Loucy (cell line): Measurements from ENCODE around the gene NHS.

Experiments used
- H2AFZ ChIP-seq: fragments of 200-600 bp; sonication (generic); 2 replicates; pipeline ENCODE4 v1.6.0; 2016; ENCODE audit warnings: antibody characterized with exemption, mild to moderate bottlenecking, low read length, moderate library complexity
- H3F3A ChIP-seq: fragments of 200-600 bp; 2 replicates; pipeline ENCODE4 v1.6.0; 2016; ENCODE audit warnings: antibody characterized with exemption, low read depth, mild to moderate bottlenecking
- H3K27me3 ChIP-seq: fragments of 200-600 bp; sonication (generic); 2 replicates; pipeline ENCODE4 v1.6.1; 2014; ENCODE audit warnings: low read length, mild to moderate bottlenecking; ENCODE audit not compliant: insufficient read depth, poor library complexity, severe bottlenecking
- H3K36me3 ChIP-seq: fragments of 200-600 bp; sonication (generic); 2 replicates; pipeline ENCODE4 v1.6.1; 2016; ENCODE audit warnings: low read length; ENCODE audit not compliant: insufficient read depth
- H3K4me1 ChIP-seq: fragments of 200-600 bp; sonication (generic); 2 replicates; pipeline ENCODE4 v1.5.1; 2014; ENCODE audit warnings: low read length, mild to moderate bottlenecking; ENCODE audit not compliant: insufficient read depth, poor library complexity, severe bottlenecking
- H3K4me2 ChIP-seq: fragments of 200-600 bp; sonication (generic); 2 replicates; pipeline ENCODE4 v1.6.0; 2014; ENCODE audit warnings: antibody characterized with exemption, low read length, low read depth, mild to moderate bottlenecking; ENCODE audit not compliant: poor library complexity, severe bottlenecking
- H3K4me3 ChIP-seq: fragments of 200-600 bp; sonication (generic); 2 replicates; pipeline ENCODE4 v1.5.1; 2014; ENCODE audit warnings: low read length, mild to moderate bottlenecking, mixed read lengths; ENCODE audit not compliant: poor library complexity, severe bottlenecking
- H3K79me2 ChIP-seq: fragments of 200-600 bp; sonication (generic); 2 replicates; pipeline ENCODE4 v1.6.1; 2014; ENCODE audit warnings: low read length; ENCODE audit not compliant: insufficient read depth
- H3K9ac ChIP-seq: fragments of 200-600 bp; sonication (generic); 2 replicates; pipeline ENCODE4 v1.6.0; 2014; ENCODE audit warnings: mild to moderate bottlenecking, low read depth, low read length, moderate library complexity; ENCODE audit not compliant: poor library complexity, severe bottlenecking
- H3K9me2 ChIP-seq: fragments of 200-600 bp; sonication (generic); replicated peaks from 2 replicates; pipeline ENCODE4 v1.6.1; 2016; ENCODE audit warnings: low read depth, low read length, mixed read lengths
- H3K9me3 ChIP-seq: fragments of 200-600 bp; sonication (generic); 2 replicates; pipeline ENCODE4 v1.6.1; 2014; ENCODE audit warnings: mild to moderate bottlenecking, antibody characterized with exemption, low read length, low read depth; ENCODE audit not compliant: insufficient read depth
- H4K20me1 ChIP-seq: fragments of 200-600 bp; sonication (generic); 2 replicates; pipeline ENCODE4 v1.6.0; 2014; ENCODE audit warnings: antibody characterized with exemption, low read length, mild to moderate bottlenecking; ENCODE audit not compliant: insufficient read depth, poor library complexity, severe bottlenecking
- EZH2phosphoT487 ChIP-seq: fragments of 200-600 bp; IDR thresholded peaks from 2 replicates; pipeline ENCODE4 v1.6.1; 2018; ENCODE audit warnings: antibody characterized with exemption, mild to moderate bottlenecking, moderate library complexity, borderline replicate concordance
- TF ChIP-seq, protein P1 (sequence below): fragments of 200-600 bp; sonication (generic); conservative IDR thresholded peaks from 2 replicates; pipeline ENCODE4 v1.5.1; 2014; ENCODE audit warnings: mild to moderate bottlenecking, antibody characterized with exemption, low read length

NHS gene

DNA sequence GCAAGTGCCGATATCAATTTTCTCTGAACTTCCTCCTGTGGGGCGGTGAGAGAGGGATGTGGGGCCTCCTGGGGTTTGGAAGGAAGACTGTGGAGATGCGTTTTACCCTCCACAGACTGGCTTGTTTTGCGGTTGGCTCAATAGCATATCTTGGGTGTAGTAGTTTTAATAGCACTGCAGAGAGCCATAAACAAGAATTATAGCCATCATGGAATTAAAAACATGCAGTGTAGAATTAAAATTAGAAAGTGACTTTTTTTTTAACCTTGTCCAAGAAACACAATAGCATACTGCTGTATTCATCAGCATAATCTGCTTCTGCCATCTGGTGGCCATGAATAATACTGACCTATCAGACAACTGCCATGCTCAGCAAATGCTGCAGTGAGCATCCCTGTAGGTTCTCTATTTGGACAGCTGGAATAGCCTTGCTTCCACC, 315.0 kb downstream of the NHS start:
- no peaks in the 10 kb centered on the region for H3K27me3 ChIP-seq

DNA sequence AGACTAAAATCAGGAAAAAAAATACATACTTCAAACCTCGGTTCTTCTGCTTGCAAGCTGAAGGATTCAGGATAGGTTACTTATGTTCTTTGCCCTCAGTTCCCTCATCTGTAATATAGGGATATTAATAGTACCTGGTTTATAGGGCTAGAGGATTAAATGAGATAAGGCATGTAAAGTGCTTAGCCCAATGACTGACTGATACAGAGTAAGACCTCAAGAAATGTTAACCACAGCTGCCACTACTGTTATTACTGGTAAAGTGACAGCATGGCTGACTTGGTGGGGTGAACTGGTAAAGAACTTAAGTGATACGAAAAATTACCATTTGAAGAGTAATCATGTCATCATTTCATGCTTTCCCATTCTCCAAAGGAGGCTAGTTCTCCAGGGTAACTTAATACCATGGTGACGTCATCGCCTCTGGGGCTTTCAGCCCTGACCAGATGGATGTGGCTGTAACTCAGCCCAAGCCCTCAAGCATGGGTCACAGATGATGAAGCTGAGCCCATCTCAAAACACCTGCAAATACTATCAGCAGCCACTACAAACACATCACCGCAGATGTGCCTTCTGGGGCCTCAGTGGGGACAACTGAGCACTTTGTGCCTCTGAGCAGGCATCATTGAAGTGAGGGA, 317.8 kb downstream of the NHS start:
- Histone ChIP-seq H2AFZ (no peak overlapping the region), H3K9ac (no peak overlapping the region), H3F3A (no peaks in the 10 kb centered on the region), H3K36me3 (no peaks in the 10 kb centered on the region), H3K9me2 (no peaks in the 10 kb centered on the region), H3K4me2 (no peak overlapping the region), H3K4me3 (no peak overlapping the region), H3K27me3 (no peaks in the 10 kb centered on the region), H4K20me1 (no peaks in the 10 kb centered on the region), H3K9me3 (no peaks in the 10 kb centered on the region), H3K79me2 (no peaks in the 10 kb centered on the region), H3K4me1 (no peaks in the 10 kb centered on the region)
- TF ChIP-seq EZH2phosphoT487: no peak
- TF ChIP-seq, protein P1, sequence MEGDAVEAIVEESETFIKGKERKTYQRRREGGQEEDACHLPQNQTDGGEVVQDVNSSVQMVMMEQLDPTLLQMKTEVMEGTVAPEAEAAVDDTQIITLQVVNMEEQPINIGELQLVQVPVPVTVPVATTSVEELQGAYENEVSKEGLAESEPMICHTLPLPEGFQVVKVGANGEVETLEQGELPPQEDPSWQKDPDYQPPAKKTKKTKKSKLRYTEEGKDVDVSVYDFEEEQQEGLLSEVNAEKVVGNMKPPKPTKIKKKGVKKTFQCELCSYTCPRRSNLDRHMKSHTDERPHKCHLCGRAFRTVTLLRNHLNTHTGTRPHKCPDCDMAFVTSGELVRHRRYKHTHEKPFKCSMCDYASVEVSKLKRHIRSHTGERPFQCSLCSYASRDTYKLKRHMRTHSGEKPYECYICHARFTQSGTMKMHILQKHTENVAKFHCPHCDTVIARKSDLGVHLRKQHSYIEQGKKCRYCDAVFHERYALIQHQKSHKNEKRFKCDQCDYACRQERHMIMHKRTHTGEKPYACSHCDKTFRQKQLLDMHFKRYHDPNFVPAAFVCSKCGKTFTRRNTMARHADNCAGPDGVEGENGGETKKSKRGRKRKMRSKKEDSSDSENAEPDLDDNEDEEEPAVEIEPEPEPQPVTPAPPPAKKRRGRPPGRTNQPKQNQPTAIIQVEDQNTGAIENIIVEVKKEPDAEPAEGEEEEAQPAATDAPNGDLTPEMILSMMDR: no peak

More for the DNA sequence above, 315.0 kb downstream of the NHS start:
- Histone ChIP-seq H4K20me1 (no peaks in the 10 kb centered on the region), H3K4me1 (no peaks in the 10 kb centered on the region), H2AFZ (no peak overlapping the region), H3K36me3 (no peaks in the 10 kb centered on the region), H3K79me2 (no peaks in the 10 kb centered on the region), H3K9me2 (no peaks in the 10 kb centered on the region), H3K9ac (no peak overlapping the region), H3K4me3 (no peak overlapping the region), H3K4me2 (no peak overlapping the region), H3K9me3 (no peaks in the 10 kb centered on the region), H3F3A (no peaks in the 10 kb centered on the region)
- TF ChIP-seq, protein P1: peak; percentile 58
- TF ChIP-seq EZH2phosphoT487: no peak

DNA sequence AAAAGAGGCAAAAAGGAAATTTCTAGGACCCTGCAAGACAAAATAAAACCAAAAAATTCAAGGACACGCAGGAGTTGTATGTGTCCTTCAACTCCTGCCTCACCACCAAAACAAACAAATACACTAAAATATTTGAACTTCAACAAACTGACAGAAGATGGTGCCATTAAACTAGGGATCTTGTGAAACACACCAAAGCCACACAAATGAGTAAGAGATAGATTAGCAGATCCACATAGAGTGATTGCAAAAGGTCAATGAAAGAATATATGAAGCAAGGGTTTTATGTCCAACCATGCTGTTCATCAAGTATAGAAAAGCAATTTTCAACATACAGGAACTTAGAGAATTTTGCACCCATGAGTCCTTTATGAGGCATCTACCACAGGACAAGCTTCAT, 322.2 kb downstream of the NHS start:
- Histone ChIP-seq H3K4me2 (no peak overlapping the region), H2AFZ (no peak overlapping the region), H3F3A (no peaks in the 10 kb centered on the region), H3K36me3 (no peaks in the 10 kb centered on the region), H3K9ac (no peak overlapping the region), H3K4me1 (no peaks in the 10 kb centered on the region), H4K20me1 (no peaks in the 10 kb centered on the region), H3K79me2 (no peaks in the 10 kb centered on the region), H3K4me3 (no peak overlapping the region), H3K9me2 (no peaks in the 10 kb centered on the region), H3K27me3 (no peaks in the 10 kb centered on the region), H3K9me3 (no peaks in the 10 kb centered on the region)
- TF ChIP-seq EZH2phosphoT487: no peak
- TF ChIP-seq, protein P1: no peak
